Measurements from ENCODE around the gene AP4B1.

GRCh38 chr1:113912594-113913311, 8.2 kb upstream of the AP4B1 start:
- TF ChIP-seq ZNF580 (tag by site-specific recombination; IDR thresholded peaks at IDR 0.05) = no peak
- TF ChIP-seq ZXDB (tag by site-specific recombination; IDR thresholded peaks at IDR 0.05) = no peak
- TF ChIP-seq ZNF184 (tag by site-specific recombination; IDR thresholded peaks at IDR 0.05) = no peak
- TF ChIP-seq CTCF (tag by site-specific recombination; IDR thresholded peaks at IDR 0.05) = no peak
- TF ChIP-seq ZNF302 (tag by site-specific recombination; IDR thresholded peaks at IDR 0.05; ENCODE audit: low read depth) = no peak
- no peak for TF ChIP-seq ZNF513 (tag by site-specific recombination; IDR thresholded peaks at IDR 0.05)
